Ishikawa (cell line): Measurements from ENCODE around the gene MARVELD2.
A peak's percentile ranks its signal among the peaks of the same experiment; 100 is the strongest.

Experiments used
- CEBPB ChIP-seq: IDR thresholded peaks from 2 replicates; pipeline ENCODE4 v1.6.1; 2012
- CREB1 ChIP-seq: IDR thresholded peaks from 2 replicates; pipeline ENCODE4 v1.6.1; 2012; ENCODE audit warnings: low read depth
- EGR1 ChIP-seq: IDR thresholded peaks from 2 replicates; pipeline ENCODE4 v1.6.1; 2012
- EP300 ChIP-seq: IDR thresholded peaks from 2 replicates; pipeline ENCODE4 v1.6.1; 2012; ENCODE audit warnings: borderline replicate concordance
- FOXM1 ChIP-seq: IDR thresholded peaks from 2 replicates; pipeline ENCODE4 v1.6.1; 2012; ENCODE audit warnings: low read depth, borderline replicate concordance
- NFIC ChIP-seq: IDR thresholded peaks from 2 replicates; pipeline ENCODE4 v1.6.1; 2012
- RAD21 ChIP-seq: IDR thresholded peaks from 2 replicates; pipeline ENCODE4 v1.6.1; 2012; ENCODE audit warnings: low read depth
- REST ChIP-seq: IDR thresholded peaks from 2 replicates; pipeline ENCODE4 v1.6.1; 2012; ENCODE audit warnings: low read depth, mild to moderate bottlenecking
- TAF1 ChIP-seq: IDR thresholded peaks from 2 replicates; pipeline ENCODE4 v1.6.1; 2012; ENCODE audit warnings: low read depth, mild to moderate bottlenecking
- TCF12 ChIP-seq: IDR thresholded peaks from 2 replicates; pipeline ENCODE4 v1.6.1; 2012; ENCODE audit warnings: low read depth
- TEAD4 ChIP-seq: IDR thresholded peaks from 2 replicates; pipeline ENCODE4 v1.6.1; 2012
- USF1 ChIP-seq: IDR thresholded peaks from 2 replicates; pipeline ENCODE4 v1.6.1; 2012
- YY1 ChIP-seq: IDR thresholded peaks from 2 replicates; pipeline ENCODE4 v1.6.1; 2012; ENCODE audit warnings: low read depth
- ZBTB7A ChIP-seq: IDR thresholded peaks from 2 replicates; pipeline ENCODE4 v1.6.1; 2012; ENCODE audit warnings: low read depth
- TF ChIP-seq, protein P1 (sequence below): IDR thresholded peaks from 2 replicates; pipeline ENCODE4 v1.6.1; 2012

MARVELD2 gene, protein sequence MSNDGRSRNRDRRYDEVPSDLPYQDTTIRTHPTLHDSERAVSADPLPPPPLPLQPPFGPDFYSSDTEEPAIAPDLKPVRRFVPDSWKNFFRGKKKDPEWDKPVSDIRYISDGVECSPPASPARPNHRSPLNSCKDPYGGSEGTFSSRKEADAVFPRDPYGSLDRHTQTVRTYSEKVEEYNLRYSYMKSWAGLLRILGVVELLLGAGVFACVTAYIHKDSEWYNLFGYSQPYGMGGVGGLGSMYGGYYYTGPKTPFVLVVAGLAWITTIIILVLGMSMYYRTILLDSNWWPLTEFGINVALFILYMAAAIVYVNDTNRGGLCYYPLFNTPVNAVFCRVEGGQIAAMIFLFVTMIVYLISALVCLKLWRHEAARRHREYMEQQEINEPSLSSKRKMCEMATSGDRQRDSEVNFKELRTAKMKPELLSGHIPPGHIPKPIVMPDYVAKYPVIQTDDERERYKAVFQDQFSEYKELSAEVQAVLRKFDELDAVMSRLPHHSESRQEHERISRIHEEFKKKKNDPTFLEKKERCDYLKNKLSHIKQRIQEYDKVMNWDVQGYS

DNA sequence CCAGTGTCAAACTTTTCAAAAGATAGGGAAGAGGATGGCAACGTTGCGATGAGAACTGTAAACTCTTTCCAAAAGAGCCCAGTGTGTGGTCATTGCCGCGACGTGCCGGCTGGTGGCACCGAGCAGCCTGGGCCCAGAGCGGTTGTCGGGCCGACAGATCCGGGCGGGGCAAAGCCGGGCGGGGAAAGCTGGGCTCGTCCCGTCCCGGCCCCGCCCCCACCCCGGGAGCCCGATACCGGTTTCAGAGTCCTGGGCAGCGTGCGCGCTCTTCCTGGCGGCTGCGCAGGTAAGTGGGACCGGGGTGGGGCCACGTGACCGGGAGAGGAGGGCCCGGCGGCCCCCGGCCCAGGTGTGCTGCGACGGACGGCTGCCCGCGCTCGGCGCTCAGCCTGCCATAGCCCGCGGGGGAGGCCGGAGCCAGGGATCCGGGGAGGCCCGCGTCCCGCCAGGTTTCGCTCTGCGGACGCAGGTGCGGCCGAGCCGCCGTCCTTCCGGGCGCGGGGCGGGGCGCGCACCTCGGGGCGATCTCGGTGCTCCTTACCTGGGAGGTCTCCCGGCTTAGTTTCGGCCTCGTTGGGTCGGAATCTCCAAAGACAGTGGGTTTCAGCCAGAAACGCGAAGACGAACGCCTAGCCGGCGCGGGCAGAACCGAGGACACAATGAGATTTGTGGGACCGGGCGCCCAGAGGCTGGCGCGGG lies at the start of gene MARVELD2:
MARVELD2 (plus strand) TSS at position 232 of the 699 bp plus-strand sequence. CDS start 4,270 bp downstream, outside the sequence.
- TF ChIP-seq CREB1 (no peak), CEBPB (no peak), REST (no peak; the same call in 1 of the 2 replicates), TCF12 (peak; percentile 58), NFIC (no peak), RAD21 (peak; percentile 50; the same call in 1 of the 2 replicates), EP300 (peak; percentile 5; the same call in 1 of the 2 replicates), EGR1 (0 out of 2 replicates have a peak, but pooled peaks have one; percentile 22), USF1 (peak; percentile 97), YY1 (peak; percentile 55), TAF1 (peak; percentile 64; the same call in 1 of the 2 replicates), FOXM1 (no peak), ZBTB7A (no peak), TEAD4 (0 out of 2 replicates have a peak, but pooled peaks have one; percentile 22)
- TF ChIP-seq, protein P1, sequence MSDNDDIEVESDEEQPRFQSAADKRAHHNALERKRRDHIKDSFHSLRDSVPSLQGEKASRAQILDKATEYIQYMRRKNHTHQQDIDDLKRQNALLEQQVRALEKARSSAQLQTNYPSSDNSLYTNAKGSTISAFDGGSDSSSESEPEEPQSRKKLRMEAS: peak; percentile 80

DNA sequence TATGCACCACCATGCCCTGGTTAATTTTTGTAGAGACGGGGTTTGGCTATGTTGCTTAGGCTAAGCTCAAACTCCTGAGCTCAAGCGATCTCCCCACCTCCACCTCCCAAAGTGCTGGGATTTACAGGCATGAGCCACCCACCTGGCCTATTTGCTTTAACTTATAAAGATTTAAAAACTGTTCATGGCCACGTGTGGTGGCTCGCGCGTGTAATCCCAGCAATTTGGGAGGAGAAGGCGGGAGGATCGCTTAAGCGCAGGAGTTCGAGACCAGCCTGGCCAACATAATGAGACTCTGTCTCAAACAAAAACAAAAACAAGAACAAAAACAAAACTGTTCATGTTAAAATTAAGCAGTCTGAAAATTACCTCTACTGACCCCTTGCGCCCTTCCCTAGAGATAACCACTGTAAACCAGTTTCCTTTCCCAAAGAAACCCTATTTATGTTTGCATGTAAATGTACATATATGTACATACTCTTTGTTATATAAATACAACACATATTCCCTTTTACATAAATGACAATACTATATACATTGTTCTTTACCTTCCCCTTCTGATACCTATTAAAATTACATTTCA lies 47.1 kb upstream of the MARVELD2 start:
- TF ChIP-seq CEBPB: no peak
- no peak for TF ChIP-seq TAF1
- no peak for TF ChIP-seq YY1
- TF ChIP-seq ZBTB7A: no peak
- no peak for TF ChIP-seq RAD21
- no peak for TF ChIP-seq EP300

GRCh38 chr5:69368458-69369339 lies 46.2 kb upstream of the MARVELD2 start:
- TF ChIP-seq EP300 (no peak), EGR1 (no peak), CEBPB (no peak), RAD21 (no peak), YY1 (no peak), ZBTB7A (no peak), TAF1 (no peak)

DNA sequence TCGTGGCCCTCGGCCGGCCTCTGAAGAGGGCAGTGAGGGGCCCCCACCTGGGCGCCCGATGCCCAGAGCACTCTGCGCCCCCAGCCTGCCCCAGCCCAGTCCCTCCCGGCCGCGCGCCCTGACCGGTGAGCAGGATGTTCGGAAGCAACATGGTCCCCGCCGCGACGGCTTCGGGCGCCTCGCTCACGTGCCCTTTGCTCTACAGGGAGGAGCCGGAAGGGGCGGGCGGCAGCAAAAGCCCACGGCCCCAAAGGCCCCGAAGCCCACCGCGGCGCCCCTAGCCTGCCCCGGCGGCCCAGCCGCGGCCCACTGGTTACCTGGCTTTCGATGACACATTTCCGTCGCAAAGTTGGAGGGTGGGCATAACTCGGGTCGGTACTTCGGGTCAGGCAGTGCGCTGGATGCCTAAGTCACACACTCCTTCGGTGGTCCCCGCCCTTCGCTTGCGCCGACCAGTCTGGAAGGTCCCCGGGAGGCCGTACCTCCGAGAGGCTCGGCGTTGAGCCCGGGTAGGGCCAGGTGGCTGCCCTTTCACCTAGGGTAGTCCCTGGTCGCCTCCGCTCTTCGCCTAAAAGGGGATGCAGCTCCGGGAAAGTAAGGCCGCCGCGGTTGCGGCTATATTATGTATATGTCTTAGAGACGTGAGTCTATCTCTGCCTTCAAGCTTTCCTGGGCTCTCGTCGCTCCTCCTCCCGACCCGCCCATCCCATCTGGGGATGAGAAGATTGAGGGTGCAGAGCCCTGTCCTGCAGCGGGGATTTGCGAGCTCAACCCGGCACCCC lies 45.4 kb upstream of the MARVELD2 start, which contains the start of the genes AK6, RAD17 and TAF9:
AK6 (minus strand) TSS at position 181 of the 782 bp plus-strand sequence; CDS start at position 151, 30 bp downstream.
RAD17 (plus strand) TSS at position 479 of the 782 bp plus-strand sequence. CDS start 2,391 bp downstream, outside the sequence.
TAF9 (minus strand) TSS at position 181 of the 782 bp plus-strand sequence. CDS start 3,783 bp downstream, outside the sequence.
- TF ChIP-seq EGR1 (no peak), TEAD4 (no peak), NFIC (peak; percentile 48; the same call in 1 of the 2 replicates), CREB1 (peak; percentile 48; the same call in 1 of the 2 replicates), EP300 (peak; percentile 31; the same call in 1 of the 2 replicates), ZBTB7A (peak; percentile 65; the same call in 1 of the 2 replicates), RAD21 (no peak), TAF1 (peak; percentile 82), TCF12 (no peak; the same call in 1 of the 2 replicates), YY1 (peak; percentile 89), CEBPB (no peak), USF1 (peak; percentile 96), FOXM1 (peak; percentile 14; the same call in 1 of the 2 replicates), REST (no peak)
- TF ChIP-seq, protein P1: peak; percentile 96
